ENCODE results near the gene ABCA6.
A peak's percentile ranks its signal among the peaks of the same experiment; 100 is the strongest.
"Not testable (repeated sequence)": the region's sequence is repeated elsewhere in the genome, so short reads cannot be mapped to it uniquely, and the experiment has no call there.

The ABCA6 gene

GRCh38 chr17:69096541-69096940, 45.2 kb downstream of the ABCA6 start:
- H3K27ac Mint-ChIP-seq, result no peak overlapping the region
- H3K36me3 Mint-ChIP-seq, result no peaks in the 10 kb centered on the region
- peaks cover 6% of the 10 kb centered on the region for H3K4me1 Mint-ChIP-seq
- no peaks in the 10 kb centered on the region for H3K9me3 Mint-ChIP-seq
- no peak overlapping the region for H3K4me3 Mint-ChIP-seq
- peaks cover 4% of the 10 kb centered on the region for H3K27me3 Mint-ChIP-seq

- Mint-ChIP-seq H3K27me3 (peaks cover 6% of the 10 kb centered on the region), H3K36me3 (no peaks in the 10 kb centered on the region), H3K4me3 (no peak overlapping the region), H3K4me1 (peaks cover 6% of the 10 kb centered on the region), H3K9me3 (no peaks in the 10 kb centered on the region), H3K27ac (no peak overlapping the region)
Measured at GRCh38 chr17:69093995-69094394, 47.7 kb downstream of the ABCA6 start.

- H3K9me3 Mint-ChIP-seq, result no peaks in the 10 kb centered on the region
- peaks cover 6% of the 10 kb centered on the region for H3K27me3 Mint-ChIP-seq
- H3K4me3 Mint-ChIP-seq, result no peak overlapping the region
- no peaks in the 10 kb centered on the region for H3K36me3 Mint-ChIP-seq
- H3K27ac Mint-ChIP-seq, result no peak overlapping the region
- peaks cover 6% of the 10 kb centered on the region for H3K4me1 Mint-ChIP-seq
Measured at GRCh38 chr17:69093279-69093789, 48.4 kb downstream of the ABCA6 start.

GRCh38 chr17:69090365-69090764, 51.3 kb downstream of the ABCA6 start:
- Mint-ChIP-seq H3K4me3 (no peak overlapping the region), H3K36me3 (no peaks in the 10 kb centered on the region), H3K27ac (no peak overlapping the region), H3K4me1 (peaks cover 6% of the 10 kb centered on the region), H3K27me3 (peaks cover 6% of the 10 kb centered on the region), H3K9me3 (no peaks in the 10 kb centered on the region)

- no peaks in the 10 kb centered on the region for H3K9me3 Mint-ChIP-seq
- no peak overlapping the region for H3K4me3 Mint-ChIP-seq
- H3K27ac Mint-ChIP-seq, result no peak overlapping the region
Measured at GRCh38 chr17:69088643-69089200, 53.0 kb downstream of the ABCA6 start.

GRCh38 chr17:69086641-69087040, 55.1 kb downstream of the ABCA6 start:
- Mint-ChIP-seq H3K27ac (no peak overlapping the region), H3K4me3 (no peak overlapping the region), H3K36me3 (no peaks in the 10 kb centered on the region), H3K4me1 (no peaks in the 10 kb centered on the region), H3K9me3 (no peaks in the 10 kb centered on the region), H3K27me3 (peaks cover 2% of the 10 kb centered on the region)

More at GRCh38 chr17:69088643-69089200, 53.0 kb downstream of the ABCA6 start:
- H3K4me1 Mint-ChIP-seq, result peaks cover 6% of the 10 kb centered on the region
- H3K36me3 Mint-ChIP-seq, result no peaks in the 10 kb centered on the region
- peaks cover 6% of the 10 kb centered on the region for H3K27me3 Mint-ChIP-seq

GRCh38 chr17:69084911-69085310, 56.8 kb downstream of the ABCA6 start:
- no peaks in the 10 kb centered on the region for H3K4me1 Mint-ChIP-seq
- H3K4me3 Mint-ChIP-seq, result no peak overlapping the region
- H3K27me3 Mint-ChIP-seq, result no peaks in the 10 kb centered on the region
- no peak overlapping the region for H3K27ac Mint-ChIP-seq
- H3K36me3 Mint-ChIP-seq, result no peaks in the 10 kb centered on the region
- H3K9me3 Mint-ChIP-seq, result no peaks in the 10 kb centered on the region

- Mint-ChIP-seq H3K4me1 (no peaks in the 10 kb centered on the region), H3K9me3 (no peaks in the 10 kb centered on the region), H3K36me3 (no peaks in the 10 kb centered on the region), H3K27ac (no peak overlapping the region), H3K27me3 (no peaks in the 10 kb centered on the region), H3K4me3 (no peak overlapping the region)
Measured at GRCh38 chr17:69082696-69083095, 59.0 kb downstream of the ABCA6 start.

GRCh38 chr17:69078864-69079263, 62.8 kb downstream of the ABCA6 start:
- Mint-ChIP-seq H3K9me3 (peaks cover 14% of the 10 kb centered on the region), H3K36me3 (peaks cover 2% of the 10 kb centered on the region), H3K4me1 (no peaks in the 10 kb centered on the region), H3K4me3 (no peak overlapping the region), H3K27me3 (no peaks in the 10 kb centered on the region), H3K27ac (no peak overlapping the region)

GRCh38 chr17:69075823-69076222, 65.9 kb downstream of the ABCA6 start:
- Mint-ChIP-seq H3K27ac (no peak overlapping the region), H3K4me1 (peaks cover 5% of the 10 kb centered on the region), H3K27me3 (no peaks in the 10 kb centered on the region), H3K36me3 (peaks cover 4% of the 10 kb centered on the region), H3K9me3 (peaks cover 19% of the 10 kb centered on the region), H3K4me3 (no peak overlapping the region)

- not testable (repeated sequence) for H3K4me3 Mint-ChIP-seq
Measured at GRCh38 chr17:69073392-69073791, 68.3 kb downstream of the ABCA6 start.

GRCh38 chr17:69072803-69073256, 68.9 kb downstream of the ABCA6 start:
- not testable (repeated sequence) for H3K27me3 Mint-ChIP-seq, H3K27ac Mint-ChIP-seq, H3K36me3 Mint-ChIP-seq, H3K4me3 Mint-ChIP-seq
- peaks cover 11% of the 10 kb centered on the region for H3K4me1 Mint-ChIP-seq
- H3K9me3 Mint-ChIP-seq, result peaks cover 19% of the 10 kb centered on the region

More at GRCh38 chr17:69073392-69073791, 68.3 kb downstream of the ABCA6 start:
- not testable (repeated sequence) for H3K36me3 Mint-ChIP-seq, H3K27ac Mint-ChIP-seq, H3K27me3 Mint-ChIP-seq
- Mint-ChIP-seq H3K9me3 (peaks cover 19% of the 10 kb centered on the region), H3K4me1 (peaks cover 11% of the 10 kb centered on the region)

GRCh38 chr17:69071233-69071586, 70.5 kb downstream of the ABCA6 start:
- not testable (repeated sequence) for H3K4me3 Mint-ChIP-seq, H3K36me3 Mint-ChIP-seq, H3K27me3 Mint-ChIP-seq, H3K9me3 Mint-ChIP-seq
- peaks cover 16% of the 10 kb centered on the region for H3K4me1 Mint-ChIP-seq
- H3K27ac Mint-ChIP-seq, result peak overlapping the region; percentile 5

- H3K27ac Mint-ChIP-seq, result not testable (repeated sequence)
Measured at GRCh38 chr17:69070378-69071232, 71.1 kb downstream of the ABCA6 start.

GRCh38 chr17:69069226-69069750, 72.4 kb downstream of the ABCA6 start:
- H3K4me3 Mint-ChIP-seq, result no peak overlapping the region
- H3K4me1 Mint-ChIP-seq, result peaks cover 27% of the 10 kb centered on the region
- no peak overlapping the region for H3K27ac Mint-ChIP-seq
- peaks cover 2% of the 10 kb centered on the region for H3K27me3 Mint-ChIP-seq
- H3K36me3 Mint-ChIP-seq, result peaks cover 2% of the 10 kb centered on the region
- H3K9me3 Mint-ChIP-seq, result peaks cover 14% of the 10 kb centered on the region

More at GRCh38 chr17:69070378-69071232, 71.1 kb downstream of the ABCA6 start:
- Mint-ChIP-seq H3K4me1 (peaks cover 18% of the 10 kb centered on the region), H3K9me3 (peaks cover 12% of the 10 kb centered on the region)
- not testable (repeated sequence) for H3K27me3 Mint-ChIP-seq, H3K36me3 Mint-ChIP-seq, H3K4me3 Mint-ChIP-seq
